ENCODE measurements around the gene KMT2C. TPM values are rescaled to one million over a fixed set of nuclear protein-coding genes. Genes with fewer than 3 reads are reported as not detected.
"Not testable (repeated sequence)": the region's sequence is repeated elsewhere in the genome, so short reads cannot be mapped to it uniquely, and the experiment has no call there.

The KMT2C gene
- total and polyA plus RNA-seq, 10 of the 15 experiments (the other 5 are each of a cell fraction or from before 2014, with no cell fraction given) = 3.3 to 45.2 (median 19.2) TPM

GRCh38 chr7:152434511-152435383 lies 1.1 kb downstream of the KMT2C start:
- intact Hi-C loops (cut with micrococcal nuclease; ENCODE audit: unreplicated experiment) = loop anchor here (2.0 to 10.0 kb wide), 3 partner anchors 98 to 240 kb away; partner anchors contain the start of gene XRCC2
- peak; percentile 54 for ATAC-seq
- ChIA-PET POLR2A (interaction anchor here (0.6 to 2.3 kb wide), 6 partner anchors 11 to 140 kb away, joined by 3 to 8 read pairs (median 5); no protein-coding TSS in a partner anchor), CTCF (interaction anchor here (1.5 to 3.8 kb wide), 3 partner anchors 93 to 119 kb away, joined by 4 to 26 read pairs (median 6); no protein-coding TSS in a partner anchor), SMC1A (ENCODE audit: uncharacterized antibody, unreplicated experiment) (interaction anchor here (0.6 to 2.4 kb wide), 7 partner anchors 11 to 272 kb away, joined by 3 to 25 read pairs (median 7); no protein-coding TSS in a partner anchor), RAD21 (ENCODE audit: unreplicated experiment) (interaction anchor here (1.4 to 2.6 kb wide), 5 partner anchors 29 to 121 kb away, joined by 5 to 16 read pairs (median 8); no protein-coding TSS in a partner anchor)
- Histone ChIP-seq H3K27ac (ENCODE audit: control insufficient read depth, insufficient read depth) (peak overlapping the region; percentile 78), H3K4me2 (ENCODE audit: control insufficient read depth, insufficient read depth) (peak overlapping the region; percentile 75), H3K9ac (ENCODE audit: control insufficient read depth, insufficient read depth, low read length) (peak overlapping the region; percentile 79), H3K79me2 (ENCODE audit: control insufficient read depth, insufficient read depth, low read length) (peaks cover 58% of the 10 kb centered on the region), H3K4me3 (peak overlapping the region; percentile 92)
- H2AFZ ChIP-seq (ENCODE audit: control insufficient read depth, low read depth, low read length); H3K4me1 ChIP-seq (ENCODE audit: control insufficient read depth, insufficient read depth, low read length); H3K27me3 ChIP-seq (replicated peaks in 1 of 2; ENCODE audit: control insufficient read depth in 2 of 2, insufficient read depth in 2 of 2, low read length in 1 of 2); H4K20me1 ChIP-seq (ENCODE audit: control insufficient read depth, insufficient read depth); H3K36me3 ChIP-seq (ENCODE audit: control insufficient read depth in 2 of 2, insufficient read depth in 2 of 2, low read length in 1 of 2); FAIRE-seq; H3K9me3 ChIP-seq (replicated peaks; ENCODE audit: control insufficient read depth, insufficient read depth, low read length); in situ Hi-C loops (cut with MboI): not testable (repeated sequence)
- peak; percentile 36 for DNase-seq (ENCODE audit: low read depth, low spot score)
- under 1% methylated on average over 58 of the region's 58 CpGs for WGBS (ENCODE audit: insufficient coverage, insufficient replicate concordance, low lambda C conversion rate, missing lambda C conversion rate)
- TF ChIP-seq ATF7 (IDR thresholded peaks at IDR 0.05; ENCODE audit: low read depth) (peak; percentile 57), FOXM1 (IDR thresholded peaks at IDR 0.05; ENCODE audit: low read depth, low read length) (0 out of 2 replicates have a peak, but pooled peaks have one; percentile 19), CHD2 (IDR thresholded peaks at IDR 0.05; ENCODE audit: borderline replicate concordance, low read depth, low read length) (peak; percentile 20; the same call in 1 of the 2 replicates), MLLT1 (IDR thresholded peaks at IDR 0.05) (peak; percentile 39; the same call in 1 of the 2 replicates), MXI1 (IDR thresholded peaks at IDR 0.05; ENCODE audit: low read depth, low read length) (0 out of 2 replicates have a peak, but pooled peaks have one; percentile 49), BHLHE40 (IDR thresholded peaks at IDR 0.05; ENCODE audit: borderline replicate concordance in 1 of 2, low read depth in 2 of 2, low read length in 1 of 2) (peak; percentile 60 to 71), EED (IDR thresholded peaks at IDR 0.05; ENCODE audit: low read depth) (peak; percentile 65), POLR2AphosphoS5 (IDR thresholded peaks at IDR 0.05; ENCODE audit: low read length) (peak; percentile 75), IRF4 (IDR thresholded peaks at IDR 0.05; ENCODE audit: low read depth, low read length) (peak; percentile 82), POLR2A (IDR thresholded peaks at IDR 0.05; ENCODE audit: low read depth, low read length) (0 out of 2 replicates have a peak, but pooled peaks have one; percentile 23), JUNB (IDR thresholded peaks at IDR 0.05) (peak; percentile 73), IKZF2 (IDR thresholded peaks at IDR 0.05) (peak; percentile 32 to 67; a peak in 3 of 4 replicates), IKZF1 (conservative IDR thresholded peaks at IDR 0.05) (0 out of 2 replicates have a peak, but pooled peaks have one; percentile 29), CREM (IDR thresholded peaks at IDR 0.05; ENCODE audit: low read depth) (peak; percentile 28; the same call in 1 of the 2 replicates), WRNIP1 (IDR thresholded peaks at IDR 0.05; ENCODE audit: borderline replicate concordance, low read depth, low read length) (peak; percentile 82; the same call in 1 of the 2 replicates)
- TSS peak; percentile 86 for BruUV-seq (replicated peaks)

Measured in GM12878 (cell line).